Amniotic stem cell (primary cell): ENCODE results near the gene BMF.

Source experiments
- DNase-seq: peaks from one replicate; lab custom pipeline; 2025; lab: John Stamatoyannopoulos, UW

Gene BMF

GRCh38 chr15:40065166-40065565 is 43.5 kb downstream of the BMF start:
- DNase-seq = no peak

- DNase-seq = no peak
These were observed 44.3 kb downstream of the BMF start for GRCh38 chr15:40064231-40064894.

- no peak for DNase-seq
These were observed 45.1 kb downstream of the BMF start for GRCh38 chr15:40063563-40064011.

- no peak for DNase-seq
These were observed 45.7 kb downstream of the BMF start for GRCh38 chr15:40062816-40063562.

GRCh38 chr15:40061212-40061901 is 47.3 kb downstream of the BMF start:
- no peak for DNase-seq

- DNase-seq = no peak
These were observed 48.3 kb downstream of the BMF start for GRCh38 chr15:40060236-40060961.

GRCh38 chr15:40059821-40060220 is 48.9 kb downstream of the BMF start:
- no peak for DNase-seq

GRCh38 chr15:40058476-40059140 is 50.1 kb downstream of the BMF start:
- no peak for DNase-seq

GRCh38 chr15:40055576-40056293 is 52.9 kb downstream of the BMF start:
- no peak for DNase-seq

- no peak for DNase-seq
These were observed 53.7 kb downstream of the BMF start for GRCh38 chr15:40054855-40055575.

- DNase-seq = no peak
These were observed 54.1 kb downstream of the BMF start for GRCh38 chr15:40054605-40054854.

- DNase-seq = no peak
These were observed 54.7 kb downstream of the BMF start for GRCh38 chr15:40053831-40054604.

GRCh38 chr15:40053079-40053830 is 55.4 kb downstream of the BMF start:
- no peak for DNase-seq

GRCh38 chr15:40052604-40053003 is 56.1 kb downstream of the BMF start:
- DNase-seq = no peak

GRCh38 chr15:40051616-40052415 is 56.9 kb downstream of the BMF start:
- no peak for DNase-seq

GRCh38 chr15:40050788-40051470 is 57.8 kb downstream of the BMF start:
- DNase-seq = no peak

GRCh38 chr15:40048926-40049475 is 59.7 kb downstream of the BMF start:
- no peak for DNase-seq
